NK-92 (cell line): ENCODE data around the gene CBY3.
"Not testable (repeated sequence)": the region's sequence is repeated elsewhere in the genome, so short reads cannot be mapped to it uniquely, and the experiment has no call there.

ENCODE experiments used
- DNase-seq: peaks from one replicate; lab custom pipeline; 2025; ENCODE audit not compliant: unreplicated experiment; lab: John Stamatoyannopoulos, UW

Gene CBY3

GRCh38 chr5:179678223-179679013 lies 2.4 kb downstream of the CBY3 start:
- peak; percentile 67 for DNase-seq

- DNase-seq, result no peak
These were observed 12.4 kb downstream of the CBY3 start for GRCh38 chr5:179668391-179668790.

- DNase-seq, result not testable (repeated sequence)
These were observed 19.2 kb downstream of the CBY3 start for GRCh38 chr5:179661647-179662046.

- not testable (repeated sequence) for DNase-seq
These were observed 22.5 kb downstream of the CBY3 start for GRCh38 chr5:179658179-179658856.

- not testable (repeated sequence) for DNase-seq
These were observed 23.3 kb downstream of the CBY3 start for GRCh38 chr5:179657302-179658178.

- DNase-seq, result not testable (repeated sequence)
These were observed 27.7 kb downstream of the CBY3 start for GRCh38 chr5:179653135-179653534.

- DNase-seq, result not testable (repeated sequence)
These were observed 30.6 kb downstream of the CBY3 start for GRCh38 chr5:179650245-179650644.

- DNase-seq, result not testable (repeated sequence)
These were observed 31.6 kb downstream of the CBY3 start for GRCh38 chr5:179649166-179649703.

GRCh38 chr5:179648410-179648809 lies 32.4 kb downstream of the CBY3 start:
- no peak for DNase-seq

GRCh38 chr5:179644766-179645165 lies 36.1 kb downstream of the CBY3 start:
- not testable (repeated sequence) for DNase-seq

GRCh38 chr5:179643141-179643920 lies 37.5 kb downstream of the CBY3 start:
- DNase-seq, result not testable (repeated sequence)

- DNase-seq, result not testable (repeated sequence)
These were observed 38.2 kb downstream of the CBY3 start for GRCh38 chr5:179642626-179643025.

GRCh38 chr5:179641745-179642144 lies 39.1 kb downstream of the CBY3 start:
- not testable (repeated sequence) for DNase-seq

- not testable (repeated sequence) for DNase-seq
These were observed 41.5 kb downstream of the CBY3 start for GRCh38 chr5:179639296-179639695.

- not testable (repeated sequence) for DNase-seq
These were observed 46.3 kb downstream of the CBY3 start for GRCh38 chr5:179634370-179635172.

- not testable (repeated sequence) for DNase-seq
These were observed 47.1 kb downstream of the CBY3 start for GRCh38 chr5:179633501-179634369.
